Activated CD4-positive, alpha-beta T cell treated with anti-CD3 and anti-CD28 coated beads for 36 hours (primary cell): ENCODE results near the gene EBLN1. TPM values are rescaled to one million over a fixed set of nuclear protein-coding genes. Genes with fewer than 3 reads are reported as not detected.

Experiments used
- ATAC-seq: fragments of 200-7000 bp; cut with Tn5 transposase; one replicate; pipeline ENCODE4 v1.10.0; 2021; ENCODE audit warnings: mild to moderate bottlenecking, moderate library complexity
- CTCF ChIA-PET: fragments of 350-600 bp; sonication (Branson Sonifier 250); formaldehyde crosslinking; loops from one replicate; lab custom pipeline; 2021; ENCODE audit warnings: antibody characterized with exemption; lab: Charles Lee
- POLR2A ChIA-PET: fragments of 350-600 bp; sonication (Branson Sonifier 250); formaldehyde crosslinking; loops from one replicate; lab custom pipeline; 2021; ENCODE audit warnings: antibody characterized with exemption, inconsistent platforms; lab: Charles Lee
- DNase-seq: peaks from one replicate; pipeline ENCODE4 v3.0.0-alpha.2; 2020
- H3K27ac Mint-ChIP-seq: one replicate; pipeline ENCODE4 v1.8.0; 2021; ENCODE audit warnings: mixed read lengths
- H3K27me3 Mint-ChIP-seq: one replicate; pipeline ENCODE4 v1.8.0; 2021; ENCODE audit warnings: mixed read lengths
- H3K36me3 Mint-ChIP-seq: one replicate; pipeline ENCODE4 v1.8.0; 2021; ENCODE audit warnings: low read depth, mixed read lengths
- H3K4me1 Mint-ChIP-seq: one replicate; pipeline ENCODE4 v1.8.0; 2021; ENCODE audit warnings: mixed read lengths
- H3K4me3 Mint-ChIP-seq: one replicate; pipeline ENCODE4 v1.8.0; 2021; ENCODE audit warnings: mild to moderate bottlenecking, moderate library complexity, mixed read lengths
- H3K9me3 Mint-ChIP-seq: one replicate; pipeline ENCODE4 v1.8.0; 2021; ENCODE audit warnings: low read depth, mixed read lengths
- intact Hi-C, 2 experiments: fragments of 100-400 bp; cut with DNase I in 1 of 2; cut with micrococcal nuclease in 1 of 2; formaldehyde crosslinking; loops; one replicate each; pipeline versions ENCODE4 v1.14.2 to v1.15.1; 2022 to 2024; cut with DNase I, micrococcal nuclease
- total RNA-seq, 2 experiments: library from RNA; stranded (reverse); gene quantifications; one replicate each; pipeline ENCODE4 v1.2.3, GENCODE V29; 2021

EBLN1 gene
- total RNA-seq, 2 experiments from 2014 or later, result not detected

GRCh38 chr10:22247636-22248035 lies 29.8 kb upstream of the EBLN1 start:
- H3K27me3 Mint-ChIP-seq, result peaks cover 4% of the 10 kb centered on the region
- POLR2A ChIA-PET, result no interaction called here
- intact Hi-C loops, result loop anchor here (1.0 to 10.0 kb wide), 9 partner anchors 61 to 753 kb away; partner anchors contain the start of genes DNAJC1 (in 1 of the 2) and MLLT10 (in 1 of the 2)
- CTCF ChIA-PET, result no interaction called here
- H3K27ac Mint-ChIP-seq, result peak overlapping the region; percentile 96
- peaks cover 55% of the 10 kb centered on the region for H3K4me1 Mint-ChIP-seq
- peaks cover 8% of the 10 kb centered on the region for H3K36me3 Mint-ChIP-seq
- peak overlapping the region; percentile 57 for H3K4me3 Mint-ChIP-seq
- ATAC-seq (no peak), DNase-seq (no peak)
- H3K9me3 Mint-ChIP-seq, result peaks cover 3% of the 10 kb centered on the region

- H3K4me1 Mint-ChIP-seq, result peaks cover 55% of the 10 kb centered on the region
- H3K27me3 Mint-ChIP-seq, result peaks cover 4% of the 10 kb centered on the region
- peaks cover 6% of the 10 kb centered on the region for H3K36me3 Mint-ChIP-seq
- H3K4me3 Mint-ChIP-seq, result peak overlapping the region; percentile 57
- ChIA-PET CTCF (no interaction called here), POLR2A (no interaction called here)
- intact Hi-C loops, result loop anchor here (1.0 to 10.0 kb wide), 11 partner anchors 18 to 752 kb away; partner anchors contain the start of genes DNAJC1 (in 2 of the 2) and MLLT10 (in 1 of the 2)
- peaks cover 3% of the 10 kb centered on the region for H3K9me3 Mint-ChIP-seq
- peak; percentile 85 for ATAC-seq
- DNase-seq, result peak; percentile 65
- H3K27ac Mint-ChIP-seq, result peak overlapping the region; percentile 96
These were observed 29.0 kb upstream of the EBLN1 start for GRCh38 chr10:22246680-22247391.

GRCh38 chr10:22245567-22245966 lies 27.8 kb upstream of the EBLN1 start:
- ChIA-PET POLR2A (interaction anchor here (0.6 kb wide), 1 partner anchor 93 kb away, joined by 3 read pairs; no protein-coding TSS in a partner anchor), CTCF (interaction anchor here (0.7 kb wide), 2 partner anchors 14 to 176 kb away, joined by 3 read pairs; no protein-coding TSS in a partner anchor)
- no peak for ATAC-seq
- H3K27me3 Mint-ChIP-seq, result peaks cover 2% of the 10 kb centered on the region
- intact Hi-C loops, result loop anchor here (1.0 to 10.0 kb wide), 4 partner anchors 10 to 751 kb away; partner anchors contain the start of gene MLLT10 (in 1 of the 2)
- peaks cover 51% of the 10 kb centered on the region for H3K4me1 Mint-ChIP-seq
- DNase-seq, result no peak
- peaks cover 4% of the 10 kb centered on the region for H3K36me3 Mint-ChIP-seq
- H3K4me3 Mint-ChIP-seq, result no peak overlapping the region
- peaks cover 6% of the 10 kb centered on the region for H3K9me3 Mint-ChIP-seq
- H3K27ac Mint-ChIP-seq, result peak overlapping the region; percentile 15

- DNase-seq (no peak), ATAC-seq (no peak)
- H3K27me3 Mint-ChIP-seq, result peaks cover 2% of the 10 kb centered on the region
- peaks cover 6% of the 10 kb centered on the region for H3K9me3 Mint-ChIP-seq
- H3K27ac Mint-ChIP-seq, result no peak overlapping the region
- intact Hi-C loops, result loop anchor here (1.0 to 10.0 kb wide), 4 partner anchors 10 to 750 kb away; partner anchors contain the start of gene MLLT10 (in 1 of the 2)
- ChIA-PET CTCF (interaction anchor here (0.6 to 3.6 kb wide), 3 partner anchors 13 to 175 kb away, joined by 3 to 16 read pairs (median 3); no protein-coding TSS in a partner anchor), POLR2A (no interaction called here)
- H3K4me3 Mint-ChIP-seq, result no peak overlapping the region
- peaks cover 1% of the 10 kb centered on the region for H3K36me3 Mint-ChIP-seq
- peaks cover 43% of the 10 kb centered on the region for H3K4me1 Mint-ChIP-seq
These were observed 27.0 kb upstream of the EBLN1 start for GRCh38 chr10:22244855-22245254.

GRCh38 chr10:22244001-22244400 lies 26.2 kb upstream of the EBLN1 start:
- peaks cover 3% of the 10 kb centered on the region for H3K27me3 Mint-ChIP-seq
- intact Hi-C loops, result loop anchor here in 1 of 2 experiments (10.0 kb wide), 1 partner anchor 749 kb away; no protein-coding TSS in a partner anchor
- peaks cover 43% of the 10 kb centered on the region for H3K4me1 Mint-ChIP-seq
- DNase-seq (peak; percentile 27), ATAC-seq (no peak)
- H3K36me3 Mint-ChIP-seq, result peaks cover 1% of the 10 kb centered on the region
- CTCF ChIA-PET, result interaction anchor here (1.2 to 3.6 kb wide), 3 partner anchors 12 to 250 kb away, joined by 3 to 16 read pairs (median 3); partner anchors contain the start of gene SPAG6
- H3K27ac Mint-ChIP-seq, result no peak overlapping the region
- H3K9me3 Mint-ChIP-seq, result peaks cover 6% of the 10 kb centered on the region
- H3K4me3 Mint-ChIP-seq, result no peak overlapping the region
- POLR2A ChIA-PET, result no interaction called here

GRCh38 chr10:22243321-22243720 lies 25.5 kb upstream of the EBLN1 start:
- no peak overlapping the region for H3K27ac Mint-ChIP-seq
- peaks cover 1% of the 10 kb centered on the region for H3K36me3 Mint-ChIP-seq
- peaks cover 3% of the 10 kb centered on the region for H3K27me3 Mint-ChIP-seq
- ChIA-PET CTCF (interaction anchor here (1.2 to 3.6 kb wide), 3 partner anchors 12 to 249 kb away, joined by 3 to 16 read pairs (median 3); partner anchors contain the start of gene SPAG6), POLR2A (no interaction called here)
- ATAC-seq, result no peak
- peaks cover 38% of the 10 kb centered on the region for H3K4me1 Mint-ChIP-seq
- no peak overlapping the region for H3K4me3 Mint-ChIP-seq
- intact Hi-C loops, result loop anchor here in 1 of 2 experiments (10.0 kb wide), 1 partner anchor 749 kb away; no protein-coding TSS in a partner anchor
- H3K9me3 Mint-ChIP-seq, result peaks cover 6% of the 10 kb centered on the region
- DNase-seq, result no peak

GRCh38 chr10:22231260-22231659 lies 13.4 kb upstream of the EBLN1 start:
- DNase-seq, result no peak
- intact Hi-C loops, result no loop called here
- Mint-ChIP-seq H3K27ac (no peak overlapping the region), H3K4me1 (peaks cover 20% of the 10 kb centered on the region), H3K4me3 (no peak overlapping the region), H3K36me3 (no peaks in the 10 kb centered on the region), H3K9me3 (no peaks in the 10 kb centered on the region), H3K27me3 (peaks cover 2% of the 10 kb centered on the region)
- no peak for ATAC-seq
- CTCF ChIA-PET, result interaction anchor here (0.6 to 3.9 kb wide), 8 partner anchors 10 to 1210 kb away, joined by 3 to 16 read pairs (median 3); no protein-coding TSS in a partner anchor
- POLR2A ChIA-PET, result no interaction called here

- H3K27me3 Mint-ChIP-seq, result peaks cover 1% of the 10 kb centered on the region
- no peaks in the 10 kb centered on the region for H3K9me3 Mint-ChIP-seq
These were observed 12.5 kb upstream of the EBLN1 start for GRCh38 chr10:22230158-22230833.

GRCh38 chr10:22229802-22230157 lies 12.0 kb upstream of the EBLN1 start:
- Mint-ChIP-seq H3K27ac (peak overlapping the region; percentile 90), H3K9me3 (no peaks in the 10 kb centered on the region), H3K36me3 (no peaks in the 10 kb centered on the region), H3K27me3 (no peaks in the 10 kb centered on the region), H3K4me1 (peaks cover 20% of the 10 kb centered on the region), H3K4me3 (peak overlapping the region; percentile 89)
- POLR2A ChIA-PET, result interaction anchor here (0.5 to 1.8 kb wide), 5 partner anchors 24 to 1135 kb away, joined by 3 to 6 read pairs (median 5); partner anchors contain the start of gene COMMD3
- DNase-seq, result no peak
- CTCF ChIA-PET, result interaction anchor here (0.7 to 3.9 kb wide), 5 partner anchors 13 to 236 kb away, joined by 3 to 16 read pairs (median 4); no protein-coding TSS in a partner anchor
- intact Hi-C loops, result loop anchor here (1.0 to 10.0 kb wide), 15 partner anchors 17 to 1215 kb away; partner anchors contain the start of genes DNAJC1 (in 2 of the 2), MLLT10 (in 2 of the 2), BMI1 (in 1 of the 2) and COMMD3 (in 1 of the 2)
- ATAC-seq, result no peak

More at GRCh38 chr10:22230158-22230833, 12.5 kb upstream of the EBLN1 start:
- POLR2A ChIA-PET, result interaction anchor here (0.5 to 0.7 kb wide), 2 partner anchors 721 to 1135 kb away, joined by 3 to 5 read pairs; no protein-coding TSS in a partner anchor
- DNase-seq (peak; percentile 60), ATAC-seq (peak; percentile 67)
- intact Hi-C loops, result no loop called here
- no peaks in the 10 kb centered on the region for H3K36me3 Mint-ChIP-seq
- peak overlapping the region; percentile 89 for H3K4me3 Mint-ChIP-seq
- H3K4me1 Mint-ChIP-seq, result peaks cover 20% of the 10 kb centered on the region
- H3K27ac Mint-ChIP-seq, result peak overlapping the region; percentile 90
- CTCF ChIA-PET, result interaction anchor here (0.6 to 3.9 kb wide), 10 partner anchors 9 to 208 kb away, joined by 3 to 16 read pairs (median 3); no protein-coding TSS in a partner anchor

- peak; percentile 75 for ATAC-seq
- Mint-ChIP-seq H3K36me3 (no peaks in the 10 kb centered on the region), H3K27me3 (no peaks in the 10 kb centered on the region), H3K4me3 (peak overlapping the region; percentile 89), H3K4me1 (peaks cover 20% of the 10 kb centered on the region), H3K27ac (peak overlapping the region; percentile 90), H3K9me3 (no peaks in the 10 kb centered on the region)
- ChIA-PET CTCF (interaction anchor here (0.6 to 1.8 kb wide), 8 partner anchors 25 to 687 kb away, joined by 3 to 5 read pairs (median 3); no protein-coding TSS in a partner anchor), POLR2A (interaction anchor here (0.6 to 1.8 kb wide), 6 partner anchors 24 to 703 kb away, joined by 3 to 6 read pairs (median 4); partner anchors contain the start of gene COMMD3)
- DNase-seq, result peak; percentile 92
- intact Hi-C loops, result loop anchor here (1.0 to 10.0 kb wide), 15 partner anchors 17 to 1216 kb away; partner anchors contain the start of genes DNAJC1 (in 2 of the 2), MLLT10 (in 2 of the 2), BMI1 (in 1 of the 2) and COMMD3 (in 1 of the 2)
These were observed 11.4 kb upstream of the EBLN1 start for GRCh38 chr10:22228943-22229801.
